NB4 (cell line): ENCODE results near the gene FMR1.

Experiments used
- DNase-seq: peaks from one replicate; pipeline ENCODE4 v3.0.0; 2010; ENCODE audit warnings: low read depth
- H3K4me3 ChIP-seq: one replicate; pipeline ENCODE4 v1.5.1; 2011; ENCODE audit warnings: mild to moderate bottlenecking, low read depth, low read length, moderate library complexity
- CTCF ChIP-seq: IDR thresholded peaks from one replicate; pipeline ENCODE4 v1.5.1; 2012; ENCODE audit warnings: low read depth, low read length
- MAX ChIP-seq: IDR thresholded peaks from 2 replicates; pipeline ENCODE4 v1.6.1; 2011; ENCODE audit warnings: low read depth, low read length
- MYC ChIP-seq: IDR thresholded peaks from 2 replicates; pipeline ENCODE4 v1.6.1; 2011; ENCODE audit warnings: low read depth, low read length
- POLR2A ChIP-seq: IDR thresholded peaks from 2 replicates; pipeline ENCODE4 v1.6.1; 2011; ENCODE audit warnings: mild to moderate bottlenecking; ENCODE audit not compliant: insufficient read length; ENCODE audit errors: extremely low read depth

Gene FMR1

DNA sequence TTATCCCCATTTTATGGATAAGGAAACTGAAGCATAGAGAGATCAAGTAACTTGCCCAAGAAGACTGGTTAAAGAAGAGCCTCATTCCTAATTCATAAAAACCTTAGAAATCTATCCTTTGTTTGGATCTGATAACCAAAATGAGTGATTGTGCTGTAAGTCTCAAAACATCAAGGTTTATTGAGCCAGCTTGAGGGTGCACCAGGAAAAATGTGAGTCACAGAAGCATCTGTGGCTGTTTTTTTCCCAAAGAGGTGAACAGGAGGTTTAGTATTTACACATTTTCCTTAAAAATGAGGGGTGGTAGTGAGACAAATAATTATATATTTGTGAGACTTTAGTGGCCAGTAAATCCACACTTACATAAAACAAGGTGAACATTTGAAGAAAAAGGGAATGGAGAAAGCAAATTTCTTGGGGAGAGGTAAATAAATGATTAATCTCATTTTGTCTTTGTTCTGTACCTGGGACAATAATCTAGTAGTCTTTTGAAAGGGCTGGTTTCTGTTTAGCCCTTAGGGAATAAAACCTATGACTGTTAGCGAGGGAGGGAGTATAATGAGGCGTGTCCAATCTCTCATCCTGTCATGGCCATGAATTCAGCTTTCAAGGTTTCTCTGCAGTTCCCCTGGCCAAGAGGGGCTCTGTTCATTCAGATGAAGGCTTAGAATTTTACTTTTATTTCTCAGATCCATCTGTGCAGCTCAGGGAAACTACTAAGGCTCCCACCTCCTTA, 12.2 kb upstream of the FMR1 start:
- no peak overlapping the region for H3K4me3 ChIP-seq
- DNase-seq = peak; percentile 34
- TF ChIP-seq CTCF (no peak), MYC (no peak), MAX (no peak), POLR2A (no peak)

DNA sequence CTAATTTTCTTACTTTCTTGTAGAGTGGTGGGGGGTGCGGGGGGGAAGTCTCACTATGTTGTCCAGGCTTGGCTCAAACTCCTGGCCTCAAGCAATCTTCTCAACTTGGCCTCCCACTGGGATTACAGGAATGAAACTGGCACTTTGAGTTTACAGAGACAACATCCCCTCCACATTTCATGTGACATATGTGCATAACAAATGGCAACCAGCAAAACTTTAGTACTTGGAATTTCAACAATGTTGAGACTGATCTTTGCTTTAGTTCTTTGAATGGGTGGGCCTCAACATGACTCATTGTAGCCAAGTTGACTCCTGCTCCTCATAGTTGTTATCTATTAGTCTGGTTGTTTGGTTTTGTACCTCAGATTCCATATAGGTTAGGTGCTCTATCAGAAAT, 11.4 kb upstream of the FMR1 start:
- no peak for DNase-seq
- no peak overlapping the region for H3K4me3 ChIP-seq
- no peak for TF ChIP-seq POLR2A
- TF ChIP-seq MYC = no peak
- no peak for TF ChIP-seq CTCF
- no peak for TF ChIP-seq MAX

DNA sequence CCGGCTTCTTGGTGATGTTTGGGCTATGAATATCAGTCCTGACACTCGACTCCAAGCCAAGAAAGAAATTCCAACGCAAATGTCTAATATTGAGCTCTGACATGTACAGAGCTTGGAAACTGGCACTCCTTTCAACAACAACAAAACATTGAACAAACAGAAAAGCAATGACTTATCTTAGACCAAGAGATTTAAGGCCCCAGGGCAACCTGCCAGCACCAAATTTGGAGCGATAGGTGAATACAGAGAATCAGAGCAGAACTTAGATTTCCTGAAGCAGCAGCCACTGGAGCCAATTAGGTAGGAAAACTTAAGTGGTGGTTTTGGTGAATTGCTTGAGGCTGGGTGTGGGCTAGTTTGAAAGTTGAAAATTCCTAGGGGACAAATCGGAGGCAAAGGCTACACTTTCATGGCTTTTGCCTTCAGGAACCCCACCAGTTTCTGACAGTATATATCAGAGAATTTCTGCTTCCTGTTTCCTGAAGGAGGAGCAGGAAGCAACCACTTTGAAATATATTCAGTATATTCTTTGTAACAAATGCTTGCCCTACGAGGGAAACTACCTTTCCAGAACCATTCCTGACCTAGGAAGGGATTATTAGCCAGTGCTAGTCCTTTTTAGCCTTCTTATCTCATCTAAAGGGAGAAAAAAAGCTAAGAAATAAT, 10.1 kb upstream of the FMR1 start:
- no peak for TF ChIP-seq CTCF
- no peak for TF ChIP-seq MYC
- no peak for TF ChIP-seq POLR2A
- TF ChIP-seq MAX = no peak
- no peak for DNase-seq
- no peak overlapping the region for H3K4me3 ChIP-seq

DNA sequence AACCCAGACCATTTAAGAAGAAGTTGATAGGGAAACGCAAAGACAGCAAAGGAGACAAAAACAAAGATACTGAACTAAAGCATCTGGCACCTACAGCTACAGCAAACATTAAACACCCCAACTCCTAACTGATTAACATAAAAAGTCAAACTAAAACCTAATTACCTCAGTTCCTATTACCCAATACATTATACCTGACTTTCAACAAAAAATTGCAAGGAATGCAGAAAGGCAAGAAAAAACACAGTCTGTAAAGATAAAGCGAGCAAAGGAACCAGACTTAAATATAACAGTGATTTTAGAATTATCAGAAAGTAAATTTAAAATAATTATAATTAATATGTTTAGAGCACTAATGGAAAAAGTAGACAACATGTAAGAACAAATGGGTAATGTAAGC, 9.4 kb upstream of the FMR1 start:
- DNase-seq = no peak
- no peak overlapping the region for H3K4me3 ChIP-seq
- TF ChIP-seq MYC = no peak
- TF ChIP-seq CTCF = no peak
- no peak for TF ChIP-seq POLR2A
- TF ChIP-seq MAX = no peak

- H3K4me3 ChIP-seq = no peak overlapping the region
- no peak for DNase-seq
- no peak for TF ChIP-seq MAX
- TF ChIP-seq MYC = no peak
- TF ChIP-seq POLR2A = no peak
- no peak for TF ChIP-seq CTCF
Measured at GRCh38 chrX:147908106-147908505, 3.6 kb upstream of the FMR1 start.
